ENCODE data around the gene HIKESHI. TPM values are rescaled to one million over a fixed set of nuclear protein-coding genes. Genes with fewer than 3 reads are reported as not detected.

The HIKESHI gene
- polyA plus RNA-seq, 3 donors = 21.5 to 71.2 (median 65.4) TPM

- no peak overlapping the region for H3K4me3 ChIP-seq (replicated peaks in 1 of 3; ENCODE audit: low read depth in 2 of 3, low read length in 3 of 3)
- H3K4me1 Mint-ChIP-seq = no peaks in the 10 kb centered on the region
- H3K79me2 ChIP-seq (ENCODE audit: insufficient read depth, low read length) = no peaks in the 10 kb centered on the region
- H3K9ac ChIP-seq (ENCODE audit: insufficient read depth, low read length, poor library complexity, severe bottlenecking) = no peak overlapping the region
- H3K27me3 Mint-ChIP-seq (ENCODE audit: low read depth in 3 of 3) = peaks cover 0 to 3% (median 0%) of the 10 kb centered on the region in 3 donors
- TF ChIP-seq CTCF (IDR thresholded peaks at IDR 0.05) = no peak
- H3K27ac ChIP-seq (ENCODE audit: low read depth in 1 of 2, low read length in 2 of 2) = no peak overlapping the region
- 78% methylated on average over 1 of the region's 4 CpGs for WGBS (ENCODE audit: insufficient coverage)
- no peak for DNase-seq
- H3K36me3 Mint-ChIP-seq = no peaks in the 10 kb centered on the region
- no peaks in the 10 kb centered on the region for H4K20me1 ChIP-seq (ENCODE audit: insufficient read depth, low read length)
- no peak overlapping the region for H3K4me3 Mint-ChIP-seq
- H3K27me3 ChIP-seq (ENCODE audit: control insufficient read depth in 2 of 2, insufficient read depth in 2 of 2, low read length in 2 of 2) = no peaks in the 10 kb centered on the region
- no peak overlapping the region for H3K27ac Mint-ChIP-seq
- no peaks in the 10 kb centered on the region for H3K4me1 ChIP-seq (ENCODE audit: control insufficient read depth in 1 of 2, insufficient read depth in 2 of 2, low read length in 2 of 2)
- H3K36me3 ChIP-seq (replicated peaks in 1 of 2; ENCODE audit: control insufficient read depth in 1 of 2, insufficient read depth in 2 of 2, low read length in 2 of 2) = no peaks in the 10 kb centered on the region
- H3K9me3 Mint-ChIP-seq = peaks cover 0 to 5% (median 3%) of the 10 kb centered on the region in 7 donors
- no peak overlapping the region for H3K4me2 ChIP-seq (replicated peaks; ENCODE audit: extremely low read depth, low read length, poor library complexity, severe bottlenecking)
- no peak overlapping the region for H2AFZ ChIP-seq (ENCODE audit: insufficient read depth, low read depth, low read length, poor library complexity, severe bottlenecking)
- intact Hi-C loops (cut with micrococcal nuclease) = no loop called here
- H3K9me3 ChIP-seq (replicated peaks in 1 of 2; ENCODE audit: control insufficient read depth in 1 of 2, insufficient read depth in 1 of 2, low read length in 2 of 2) = no peaks in the 10 kb centered on the region
Measured at GRCh38 chr11:86388198-86388597, 86.2 kb downstream of the HIKESHI start.

- H3K4me1 ChIP-seq (ENCODE audit: control insufficient read depth in 1 of 2, insufficient read depth in 2 of 2, low read length in 2 of 2) = no peaks in the 10 kb centered on the region
- H3K36me3 ChIP-seq (replicated peaks in 1 of 2; ENCODE audit: control insufficient read depth in 1 of 2, insufficient read depth in 2 of 2, low read length in 2 of 2) = no peaks in the 10 kb centered on the region
- H3K9me3 ChIP-seq (replicated peaks in 1 of 2; ENCODE audit: control insufficient read depth in 1 of 2, insufficient read depth in 1 of 2, low read length in 2 of 2) = no peaks in the 10 kb centered on the region
- 100% methylated on average over 2 of the region's 3 CpGs for WGBS (ENCODE audit: insufficient coverage)
- Mint-ChIP-seq H3K36me3 (no peaks in the 10 kb centered on the region), H3K9me3 (peaks cover 0 to 5% (median 3%) of the 10 kb centered on the region in 7 donors), H3K4me3 (no peak overlapping the region), H3K27me3 (ENCODE audit: low read depth in 3 of 3) (peaks cover 0 to 3% (median 0%) of the 10 kb centered on the region in 3 donors), H3K4me1 (no peaks in the 10 kb centered on the region), H3K27ac (no peak overlapping the region)
- intact Hi-C loops (cut with micrococcal nuclease) = no loop called here
- H4K20me1 ChIP-seq (ENCODE audit: insufficient read depth, low read length) = no peaks in the 10 kb centered on the region
- no peak overlapping the region for H3K4me2 ChIP-seq (replicated peaks; ENCODE audit: extremely low read depth, low read length, poor library complexity, severe bottlenecking)
- no peak overlapping the region for H3K4me3 ChIP-seq (replicated peaks in 1 of 3; ENCODE audit: low read depth in 2 of 3, low read length in 3 of 3)
- no peak overlapping the region for H3K27ac ChIP-seq (ENCODE audit: low read depth in 1 of 2, low read length in 2 of 2)
- no peak overlapping the region for H3K9ac ChIP-seq (ENCODE audit: insufficient read depth, low read length, poor library complexity, severe bottlenecking)
- no peak overlapping the region for H2AFZ ChIP-seq (ENCODE audit: insufficient read depth, low read depth, low read length, poor library complexity, severe bottlenecking)
- TF ChIP-seq CTCF (IDR thresholded peaks at IDR 0.05) = no peak
- H3K27me3 ChIP-seq (ENCODE audit: control insufficient read depth in 2 of 2, insufficient read depth in 2 of 2, low read length in 2 of 2) = no peaks in the 10 kb centered on the region
- DNase-seq = no peak
- no peaks in the 10 kb centered on the region for H3K79me2 ChIP-seq (ENCODE audit: insufficient read depth, low read length)
Measured at GRCh38 chr11:86390487-86390886, 88.4 kb downstream of the HIKESHI start.

Measured in CD14-positive monocyte (primary cell).